K562 (cell line): ENCODE results near the gene TEX13C. TPM values are rescaled to one million over a fixed set of nuclear protein-coding genes. Genes with fewer than 3 reads are reported as not detected.

Source experiments
- JUN ChIP-seq, 2 experiments: sonication (generic) in 1 of 2; formaldehyde crosslinking in 1 of 2; IDR thresholded peaks; 2 replicates each; pipeline versions ENCODE4 v1.6.1 to v1.8.0; 2012 to 2022; ENCODE audit warnings: borderline replicate concordance in 2 of 2, mild to moderate bottlenecking in 2 of 2, improper control_type of control experiment in 1 of 2, low read depth in 1 of 2, low read length in 1 of 2, missing genetic modification reagents in 1 of 2
- POLR2H ChIP-seq: IDR thresholded peaks from 2 replicates; pipeline ENCODE4 v1.6.1; 2016; ENCODE audit warnings: missing genetic modification characterization, low read depth, mild to moderate bottlenecking, control low read depth, missing compliant biosample characterization, moderate library complexity
- polyA plus RNA-seq, 8 experiments: library from polyadenylated mRNA; depleted of rRNA in 4 of 8; stranded (reverse) in 5 of 8; unstranded in 3 of 8; fragments of >200 nt; fragmentation: Nextera tagmentation in 2 of 8; fragmentation: Illumina TruSeq in 1 of 8; extraction: Ambion mirVana in 2 of 8; extraction: Trizol in 1 of 8; gene quantifications; 2 replicates each; pipeline versions ENCODE4 v1.2.1 to v1.2.3, GENCODE V29; 2011 to 2014; ENCODE audit warnings: inconsistent platforms in 1 of 8, missing spikeins in 1 of 8
- total RNA-seq, 7 experiments: library from RNA; depleted of rRNA in 6 of 7; stranded (reverse); fragments of >200 nt in 6 of 7; fragmentation: Illumina TruSeq in 2 of 7; extraction: Trizol in 2 of 7; gene quantifications; 2 replicates each; pipeline versions ENCODE4 v1.2.1 to v1.2.3, GENCODE V29; 2011 to 2021; ENCODE audit warnings: low replicate concordance in 1 of 7
- TF ChIP-seq, protein P1 (sequence below), 2 experiments: fragments of 450-650 bp in 1 of 2; sonication (generic) in 1 of 2; formaldehyde crosslinking in 1 of 2; IDR thresholded peaks; 2 replicates each; pipeline versions ENCODE4 v1.7.1 to v1.9.0; 2016 to 2022; ENCODE audit warnings: inconsistent platforms in 1 of 2, mild to moderate bottlenecking in 1 of 2, missing genetic modification reagents in 1 of 2
- TF ChIP-seq, protein P2 (sequence below): fragments of 250-450 bp; sonication (Bioruptor Pico); IDR thresholded peaks from 2 replicates; pipeline ENCODE4 v1.8.0; 2022; ENCODE audit warnings: moderate library complexity, mild to moderate bottlenecking, inconsistent platforms

The TEX13C gene
- total and polyA plus RNA-seq, 9 of the 15 experiments (the other 6 are each of a cell fraction or from before 2014, with no cell fraction given), result not detected

DNA sequence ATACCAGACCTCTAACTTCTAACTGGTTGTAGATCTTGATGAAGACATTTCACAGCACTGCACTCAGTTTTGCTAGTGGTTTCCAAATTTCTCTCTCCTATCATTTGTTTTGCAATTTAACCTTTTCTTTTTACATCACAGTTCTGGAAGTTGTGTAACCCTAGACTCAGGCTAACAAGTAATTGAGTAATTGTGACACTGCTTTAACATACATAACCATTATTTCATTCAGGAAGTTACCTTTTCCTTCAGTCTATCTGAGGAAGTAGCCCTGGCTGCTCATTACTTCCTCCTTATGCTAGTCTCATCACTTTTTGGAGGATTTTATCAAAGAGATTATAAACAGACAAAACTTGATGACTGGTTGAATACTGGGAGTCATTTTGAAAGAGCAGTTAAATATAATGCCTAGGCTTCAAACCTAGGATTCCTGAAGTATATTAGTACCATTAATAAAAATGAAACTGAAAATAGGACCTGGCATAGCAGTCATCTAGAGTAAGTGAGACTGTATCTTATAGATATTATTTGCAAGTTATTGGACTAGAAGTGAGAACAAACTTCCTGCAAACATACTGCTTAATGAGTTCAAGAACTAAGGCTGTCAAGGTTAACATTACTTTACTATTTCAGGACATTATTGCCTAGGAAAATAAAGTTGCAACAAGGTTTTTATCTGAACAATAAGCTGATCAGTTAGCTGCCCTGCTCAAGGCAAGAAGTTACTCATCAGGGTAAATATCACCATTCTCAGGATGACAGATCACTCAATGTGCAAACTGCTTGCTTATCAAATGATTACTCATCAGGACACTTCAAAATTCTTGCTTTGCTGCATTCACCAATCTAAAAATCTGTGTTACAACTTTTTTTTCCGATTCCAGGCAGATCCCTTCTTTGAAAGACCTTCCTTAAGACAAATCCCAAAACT lies 25.6 kb upstream of the TEX13C start (continued):
- TF ChIP-seq, protein P1, sequence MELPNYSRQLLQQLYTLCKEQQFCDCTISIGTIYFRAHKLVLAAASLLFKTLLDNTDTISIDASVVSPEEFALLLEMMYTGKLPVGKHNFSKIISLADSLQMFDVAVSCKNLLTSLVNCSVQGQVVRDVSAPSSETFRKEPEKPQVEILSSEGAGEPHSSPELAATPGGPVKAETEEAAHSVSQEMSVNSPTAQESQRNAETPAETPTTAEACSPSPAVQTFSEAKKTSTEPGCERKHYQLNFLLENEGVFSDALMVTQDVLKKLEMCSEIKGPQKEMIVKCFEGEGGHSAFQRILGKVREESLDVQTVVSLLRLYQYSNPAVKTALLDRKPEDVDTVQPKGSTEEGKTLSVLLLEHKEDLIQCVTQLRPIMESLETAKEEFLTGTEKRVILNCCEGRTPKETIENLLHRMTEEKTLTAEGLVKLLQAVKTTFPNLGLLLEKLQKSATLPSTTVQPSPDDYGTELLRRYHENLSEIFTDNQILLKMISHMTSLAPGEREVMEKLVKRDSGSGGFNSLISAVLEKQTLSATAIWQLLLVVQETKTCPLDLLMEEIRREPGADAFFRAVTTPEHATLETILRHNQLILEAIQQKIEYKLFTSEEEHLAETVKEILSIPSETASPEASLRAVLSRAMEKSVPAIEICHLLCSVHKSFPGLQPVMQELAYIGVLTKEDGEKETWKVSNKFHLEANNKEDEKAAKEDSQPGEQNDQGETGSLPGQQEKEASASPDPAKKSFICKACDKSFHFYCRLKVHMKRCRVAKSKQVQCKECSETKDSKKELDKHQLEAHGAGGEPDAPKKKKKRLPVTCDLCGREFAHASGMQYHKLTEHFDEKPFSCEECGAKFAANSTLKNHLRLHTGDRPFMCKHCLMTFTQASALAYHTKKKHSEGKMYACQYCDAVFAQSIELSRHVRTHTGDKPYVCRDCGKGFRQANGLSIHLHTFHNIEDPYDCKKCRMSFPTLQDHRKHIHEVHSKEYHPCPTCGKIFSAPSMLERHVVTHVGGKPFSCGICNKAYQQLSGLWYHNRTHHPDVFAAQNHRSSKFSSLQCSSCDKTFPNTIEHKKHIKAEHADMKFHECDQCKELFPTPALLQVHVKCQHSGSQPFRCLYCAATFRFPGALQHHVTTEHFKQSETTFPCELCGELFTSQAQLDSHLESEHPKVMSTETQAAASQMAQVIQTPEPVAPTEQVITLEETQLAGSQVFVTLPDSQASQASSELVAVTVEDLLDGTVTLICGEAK (IDR thresholded peaks at IDR 0.05), result peak; percentile 54; the same call in 1 of the 2 replicates
- TF ChIP-seq, protein P1 (CRISPR knock-in tag; IDR thresholded peaks at IDR 0.05), result no peak
- TF ChIP-seq JUN (IDR thresholded peaks at IDR 0.05; ENCODE audit: borderline replicate concordance, low read depth, low read length) (no peak), JUN (CRISPR knock-in tag; IDR thresholded peaks at IDR 0.05; ENCODE audit: borderline replicate concordance) (no peak), POLR2H (tag) (no peak)
- TF ChIP-seq, protein P2, sequence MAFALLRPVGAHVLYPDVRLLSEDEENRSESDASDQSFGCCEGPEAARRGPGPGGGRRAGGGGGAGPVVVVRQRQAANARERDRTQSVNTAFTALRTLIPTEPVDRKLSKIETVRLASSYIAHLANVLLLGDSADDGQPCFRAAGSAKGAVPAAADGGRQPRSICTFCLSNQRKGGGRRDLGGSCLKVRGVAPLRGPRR (CRISPR knock-in tag), result no peak
